Activated CD4-positive, alpha-beta memory T cell treated with anti-CD3 and anti-CD28 coated beads for 36 hours (primary cell): ENCODE data around the gene PTPN9. TPM values are rescaled to one million over a fixed set of nuclear protein-coding genes. Genes with fewer than 3 reads are reported as not detected.
"Not testable (repeated sequence)": the region's sequence is repeated elsewhere in the genome, so short reads cannot be mapped to it uniquely, and the experiment has no call there.

Experiments
- CTCF ChIA-PET: fragments of 350-600 bp; sonication (Branson Sonifier 250); formaldehyde crosslinking; loops from one replicate; lab custom pipeline; 2021; ENCODE audit warnings: antibody characterized with exemption, inconsistent platforms; lab: Charles Lee
- POLR2A ChIA-PET: fragments of 350-600 bp; sonication (Branson Sonifier 250); formaldehyde crosslinking; loops from one replicate; lab custom pipeline; 2021; ENCODE audit warnings: antibody characterized with exemption; lab: Charles Lee
- DNase-seq: peaks from one replicate; pipeline ENCODE4 v3.0.0-alpha.2; 2020
- H3K27ac Mint-ChIP-seq: one replicate; pipeline ENCODE4 v1.8.0; 2021; ENCODE audit warnings: mixed read lengths
- H3K27me3 Mint-ChIP-seq: one replicate; pipeline ENCODE4 v1.8.0; 2021; ENCODE audit warnings: mixed read lengths
- H3K36me3 Mint-ChIP-seq: one replicate; pipeline ENCODE4 v1.8.0; 2021; ENCODE audit warnings: mixed read lengths
- H3K4me1 Mint-ChIP-seq: one replicate; pipeline ENCODE4 v1.8.0; 2021; ENCODE audit warnings: low read depth, mixed read lengths
- H3K4me3 Mint-ChIP-seq: one replicate; pipeline ENCODE4 v1.8.0; 2021; ENCODE audit warnings: mild to moderate bottlenecking, mixed read lengths
- H3K9me3 Mint-ChIP-seq: one replicate; pipeline ENCODE4 v1.8.0; 2021; ENCODE audit warnings: mixed read lengths
- intact Hi-C: fragments of 100-400 bp; cut with micrococcal nuclease; formaldehyde crosslinking; loops from one replicate; pipeline ENCODE4 v1.15.1; 2023
- total RNA-seq, 2 experiments: library from RNA; stranded (reverse); gene quantifications; one replicate each; pipeline ENCODE4 v1.2.3, GENCODE V29; 2021

The PTPN9 gene
- total RNA-seq, 2 experiments from 2014 or later = 19.2 to 20.9 TPM

GRCh38 chr15:75451674-75452363 is 127.3 kb downstream of the PTPN9 start, which contains the start of gene SIN3A:
Gene SIN3A, minus strand, starts transcription at chr15:75451690. Its CDS starts 21,315 bp downstream, at chr15:75430375.
- Mint-ChIP-seq H3K27me3 (no peaks in the 10 kb centered on the region), H3K4me1 (peaks cover 38% of the 10 kb centered on the region), H3K36me3 (peaks cover 4% of the 10 kb centered on the region)

DNA sequence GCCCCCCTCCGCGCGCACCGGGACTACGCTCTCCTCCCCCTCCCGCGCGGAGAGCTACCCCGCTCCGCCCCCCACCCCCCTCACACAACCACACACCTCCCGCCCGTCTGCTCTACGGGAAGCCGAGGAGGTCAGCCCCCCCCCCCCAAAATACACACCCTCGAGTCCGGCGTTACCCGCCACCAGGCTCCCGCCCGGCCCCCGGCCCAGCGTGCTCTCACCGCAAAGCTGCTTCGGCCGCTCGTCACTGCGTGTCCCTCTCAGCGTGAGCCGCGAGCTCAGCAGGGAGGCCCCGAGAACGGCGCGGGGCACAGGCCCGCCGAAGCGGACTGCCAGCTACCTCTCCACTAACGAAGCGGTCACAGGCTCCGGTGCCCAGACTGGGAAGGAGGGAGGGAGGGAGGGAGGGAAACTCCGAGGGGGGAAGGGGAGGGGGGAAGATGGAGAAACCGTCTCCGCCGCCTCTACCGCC is 127.9 kb downstream of the PTPN9 start:
- no peak for DNase-seq
- peak overlapping the region; percentile 97 for H3K4me3 Mint-ChIP-seq
- peak overlapping the region; percentile 99 for H3K27ac Mint-ChIP-seq
- H3K4me1 Mint-ChIP-seq = peaks cover 40% of the 10 kb centered on the region
- intact Hi-C loops = loop anchor here (2.0 to 5.0 kb wide), 8 partner anchors 44 to 1546 kb away; partner anchors contain the start of genes C15orf39, CLK3, PSTPIP1 and RPP25
- ChIA-PET POLR2A (interaction anchor here (1.0 to 7.3 kb wide), 5 partner anchors 83 to 910 kb away, joined by 3 to 86 read pairs (median 20); partner anchors contain the start of genes ARID3B, IMP3, MAN2C1 and SNUPN), CTCF (interaction anchor here (1.2 to 7.4 kb wide), 5 partner anchors 39 to 189 kb away, joined by 3 to 87 read pairs (median 7); partner anchors contain the start of genes IMP3, MAN2C1 and PTPN9)
- peaks cover 4% of the 10 kb centered on the region for H3K36me3 Mint-ChIP-seq
- no peaks in the 10 kb centered on the region for H3K27me3 Mint-ChIP-seq
- H3K9me3 Mint-ChIP-seq = no peaks in the 10 kb centered on the region

More at GRCh38 chr15:75451674-75452363, 127.3 kb downstream of the PTPN9 start, which contains the start of gene SIN3A:
- ChIA-PET CTCF (interaction anchor here (0.8 to 7.4 kb wide), 7 partner anchors 40 to 672 kb away, joined by 3 to 87 read pairs (median 3); partner anchors contain the start of genes IMP3, MAN2C1 and PTPN9), POLR2A (interaction anchor here (0.9 to 7.3 kb wide), 7 partner anchors 40 to 910 kb away, joined by 3 to 86 read pairs (median 5); partner anchors contain the start of genes ARID3B, IMP3, MAN2C1 and PTPN9)
- peak; percentile 100 for DNase-seq
- Mint-ChIP-seq H3K27ac (peak within 1 kb of the TSS; percentile 99), H3K4me3 (peak within 1 kb of the TSS; percentile 97), H3K9me3 (no peaks in the 10 kb centered on the region)
- intact Hi-C loops = loop anchor here (1.0 to 5.0 kb wide), 11 partner anchors 45 to 1545 kb away; partner anchors contain the start of genes C15orf39, CLK3, CSK and MAN2C1

DNA sequence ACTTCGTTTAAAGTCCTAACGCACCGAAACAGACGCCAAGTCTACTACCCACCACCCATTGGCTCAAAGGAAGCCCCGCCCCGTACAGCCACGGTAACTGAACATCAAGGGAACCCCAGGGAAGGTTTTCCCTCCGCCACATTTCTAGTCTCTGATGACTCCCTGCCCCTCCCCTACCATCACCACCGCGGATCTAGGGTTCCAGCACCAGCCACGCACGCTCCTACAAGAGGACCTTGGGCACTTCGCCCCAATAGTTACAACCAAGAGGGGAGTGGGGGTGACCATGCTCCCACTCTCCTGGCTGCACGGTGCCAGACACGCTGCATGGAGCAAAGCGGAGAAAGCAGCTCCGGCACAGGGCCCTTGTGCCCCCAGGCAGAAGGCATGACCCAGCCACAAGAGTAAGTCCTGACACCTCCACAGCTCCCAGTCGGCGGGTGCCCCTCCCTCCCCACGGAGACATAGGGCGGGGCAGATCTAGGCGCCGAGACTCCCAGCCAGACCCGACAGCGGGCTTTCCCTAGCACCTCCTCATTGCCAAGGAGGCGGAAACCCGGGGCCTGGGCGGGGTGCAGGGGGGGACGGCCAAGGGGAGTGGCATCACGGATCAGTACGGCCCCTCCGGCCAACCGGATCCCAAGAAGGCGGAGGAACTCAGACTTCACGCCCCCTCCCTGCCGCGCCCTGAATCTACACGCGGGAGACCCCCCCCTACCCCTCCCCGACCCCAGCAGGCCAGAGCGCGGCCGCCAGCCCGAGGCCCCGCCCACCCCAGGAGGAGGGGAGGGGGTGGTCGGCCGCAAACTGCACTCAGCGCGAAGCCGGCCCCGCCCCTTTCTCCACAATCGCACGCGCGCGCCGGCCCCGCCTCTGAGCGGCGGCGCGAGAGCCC is 128.6 kb downstream of the PTPN9 start:
- ChIA-PET CTCF (interaction anchor here (1.2 to 7.4 kb wide), 3 partner anchors 39 to 190 kb away, joined by 3 to 87 read pairs (median 14); partner anchors contain the start of genes IMP3 and MAN2C1), POLR2A (interaction anchor here (1.0 to 7.3 kb wide), 4 partner anchors 82 to 909 kb away, joined by 3 to 86 read pairs (median 12); partner anchors contain the start of genes ARID3B, IMP3 and MAN2C1)
- Mint-ChIP-seq H3K4me1 (peaks cover 44% of the 10 kb centered on the region), H3K4me3 (peak overlapping the region; percentile 97), H3K9me3 (no peaks in the 10 kb centered on the region), H3K27me3 (no peaks in the 10 kb centered on the region), H3K36me3 (peaks cover 7% of the 10 kb centered on the region), H3K27ac (peak overlapping the region; percentile 89)
- peak; percentile 98 for DNase-seq
- intact Hi-C loops = loop anchor here (2.0 to 5.0 kb wide), 8 partner anchors 44 to 1547 kb away; partner anchors contain the start of genes C15orf39, CLK3, PSTPIP1 and RPP25

- intact Hi-C loops = loop anchor here (2.0 to 5.0 kb wide), 8 partner anchors 43 to 1548 kb away; partner anchors contain the start of genes C15orf39, CLK3, PSTPIP1 and RPP25
- H3K27ac Mint-ChIP-seq = peak overlapping the region; percentile 89
- ChIA-PET CTCF (interaction anchor here (7.4 kb wide), 1 partner anchor 82 kb away, joined by 87 read pairs; the partner anchor contains the start of gene MAN2C1), POLR2A (interaction anchor here (7.3 kb wide), 1 partner anchor 81 kb away, joined by 86 read pairs; the partner anchor contains the start of gene MAN2C1)
- peaks cover 7% of the 10 kb centered on the region for H3K36me3 Mint-ChIP-seq
- no peaks in the 10 kb centered on the region for H3K27me3 Mint-ChIP-seq
- H3K4me3 Mint-ChIP-seq = peak overlapping the region; percentile 97
- no peak for DNase-seq
- peaks cover 44% of the 10 kb centered on the region for H3K4me1 Mint-ChIP-seq
- H3K9me3 Mint-ChIP-seq = no peaks in the 10 kb centered on the region
Measured at GRCh38 chr15:75449585-75450306, 129.4 kb downstream of the PTPN9 start.

GRCh38 chr15:75448171-75448570 is 130.9 kb downstream of the PTPN9 start:
- DNase-seq, H3K4me3 Mint-ChIP-seq, intact Hi-C loops, H3K27ac Mint-ChIP-seq, H3K27me3 Mint-ChIP-seq, H3K9me3 Mint-ChIP-seq: not testable (repeated sequence)
- ChIA-PET CTCF (interaction anchor here (1.0 kb wide), 1 partner anchor 80 kb away, joined by 3 read pairs; the partner anchor contains the start of gene MAN2C1), POLR2A (interaction anchor here (1.1 kb wide), 1 partner anchor 80 kb away, joined by 3 read pairs; no protein-coding TSS in a partner anchor)
- H3K4me1 Mint-ChIP-seq = peaks cover 54% of the 10 kb centered on the region
- peaks cover 12% of the 10 kb centered on the region for H3K36me3 Mint-ChIP-seq

GRCh38 chr15:75446151-75446550 is 133.0 kb downstream of the PTPN9 start:
- Mint-ChIP-seq H3K27me3 (no peaks in the 10 kb centered on the region), H3K9me3 (no peaks in the 10 kb centered on the region), H3K4me1 (peaks cover 60% of the 10 kb centered on the region), H3K36me3 (peaks cover 16% of the 10 kb centered on the region), H3K4me3 (no peak overlapping the region), H3K27ac (peak overlapping the region; percentile 70)
- CTCF ChIA-PET = interaction anchor here (0.6 to 2.1 kb wide), 5 partner anchors 8 to 240 kb away, joined by 3 to 7 read pairs (median 3); partner anchors contain the start of gene MAN2C1
- peak; percentile 33 for DNase-seq
- POLR2A ChIA-PET = interaction anchor here (0.6 to 2.4 kb wide), 9 partner anchors 9 to 362 kb away, joined by 3 to 15 read pairs (median 4); partner anchors contain the start of genes MAN2C1 and PTPN9
- intact Hi-C loops = no loop called here

- ChIA-PET CTCF (interaction anchor here (1.2 to 2.1 kb wide), 2 partner anchors 33 to 77 kb away, joined by 3 to 7 read pairs; partner anchors contain the start of gene MAN2C1), POLR2A (interaction anchor here (1.3 to 2.4 kb wide), 6 partner anchors 10 to 134 kb away, joined by 4 to 15 read pairs (median 5); partner anchors contain the start of gene PTPN9)
- H3K4me3 Mint-ChIP-seq, H3K27me3 Mint-ChIP-seq, H3K9me3 Mint-ChIP-seq, intact Hi-C loops, DNase-seq: not testable (repeated sequence)
- Mint-ChIP-seq H3K4me1 (peaks cover 60% of the 10 kb centered on the region), H3K27ac (peak overlapping the region; percentile 70), H3K36me3 (peaks cover 18% of the 10 kb centered on the region)
Measured at GRCh38 chr15:75445324-75445723, 133.8 kb downstream of the PTPN9 start.

GRCh38 chr15:75443972-75444453 is 135.1 kb downstream of the PTPN9 start:
- H3K27me3 Mint-ChIP-seq, CTCF ChIA-PET, DNase-seq, intact Hi-C loops, POLR2A ChIA-PET, H3K4me3 Mint-ChIP-seq, H3K9me3 Mint-ChIP-seq: not testable (repeated sequence)
- Mint-ChIP-seq H3K36me3 (peaks cover 18% of the 10 kb centered on the region), H3K27ac (peak overlapping the region; percentile 65), H3K4me1 (peaks cover 54% of the 10 kb centered on the region)

GRCh38 chr15:75437721-75438120 is 141.4 kb downstream of the PTPN9 start:
- peaks cover 15% of the 10 kb centered on the region for H3K36me3 Mint-ChIP-seq
- no peaks in the 10 kb centered on the region for H3K27me3 Mint-ChIP-seq
- no peak for DNase-seq
- ChIA-PET CTCF (no interaction called here), POLR2A (no interaction called here)
- no peak overlapping the region for H3K27ac Mint-ChIP-seq
- no peak overlapping the region for H3K4me3 Mint-ChIP-seq
- H3K4me1 Mint-ChIP-seq = peaks cover 35% of the 10 kb centered on the region
- intact Hi-C loops = no loop called here
- H3K9me3 Mint-ChIP-seq = no peaks in the 10 kb centered on the region

- Mint-ChIP-seq H3K4me1 (peaks cover 40% of the 10 kb centered on the region), H3K4me3 (no peak overlapping the region), H3K27me3 (no peaks in the 10 kb centered on the region), H3K36me3 (peaks cover 15% of the 10 kb centered on the region), H3K27ac (no peak overlapping the region), H3K9me3 (no peaks in the 10 kb centered on the region)
- DNase-seq = no peak
- intact Hi-C loops = no loop called here
- POLR2A ChIA-PET = no interaction called here
- CTCF ChIA-PET = no interaction called here
Measured at GRCh38 chr15:75436881-75437280, 142.2 kb downstream of the PTPN9 start.
